ENCODE data around the gene FLNB. TPM values are rescaled to one million over a fixed set of nuclear protein-coding genes. Genes with fewer than 3 reads are reported as not detected.

The FLNB gene
- total and polyA plus RNA-seq, 2 experiments from 2014 or later = 69.4 to 172 TPM

- DNase-seq (ENCODE audit: low spot score) = no peak
- TF ChIP-seq CTCF (IDR thresholded peaks at IDR 0.05; ENCODE audit: poor library complexity) (no peak), EZH2phosphoT487 (IDR thresholded peaks at IDR 0.05; ENCODE audit: low read depth, severe bottlenecking, unreplicated experiment) (no peak), EZH2 (IDR thresholded peaks at IDR 0.05; ENCODE audit: borderline replicate concordance) (no peak)
- Histone ChIP-seq H3K4me2 (no peak overlapping the region), H3K79me2 (no peaks in the 10 kb centered on the region), H3K4me3 (no peak overlapping the region), H3K27me3 (no peaks in the 10 kb centered on the region), H3K4me1 (ENCODE audit: insufficient read depth) (peaks cover 3% of the 10 kb centered on the region), H4K20me1 (ENCODE audit: insufficient read depth, poor library complexity, severe bottlenecking) (no peaks in the 10 kb centered on the region), H3K9me2 (replicated peaks; ENCODE audit: insufficient read depth) (no peaks in the 10 kb centered on the region), H3K36me3 (replicated peaks; ENCODE audit: insufficient read depth, low read depth) (no peaks in the 10 kb centered on the region), H2AFZ (no peak overlapping the region), H3K27ac (no peak overlapping the region), H3K9me3 (ENCODE audit: low read depth) (no peaks in the 10 kb centered on the region)
- 73% methylated on average over 10 of the region's 10 CpGs for WGBS (ENCODE audit: low lambda C conversion rate, missing lambda C conversion rate)
These were observed 183.3 kb downstream of the FLNB start for GRCh38 chr3:58191361-58191991.

GRCh38 chr3:58192069-58192468 is 183.8 kb downstream of the FLNB start:
- H3K27me3 ChIP-seq = no peaks in the 10 kb centered on the region
- H3K4me3 ChIP-seq = no peak overlapping the region
- H3K9me3 ChIP-seq (ENCODE audit: low read depth) = no peaks in the 10 kb centered on the region
- H3K36me3 ChIP-seq (replicated peaks; ENCODE audit: insufficient read depth, low read depth) = no peaks in the 10 kb centered on the region
- 66% methylated on average over 5 of the region's 5 CpGs for WGBS (ENCODE audit: low lambda C conversion rate, missing lambda C conversion rate)
- H2AFZ ChIP-seq = no peak overlapping the region
- H3K27ac ChIP-seq = no peak overlapping the region
- H3K9me2 ChIP-seq (replicated peaks; ENCODE audit: insufficient read depth) = no peaks in the 10 kb centered on the region
- H3K4me1 ChIP-seq (ENCODE audit: insufficient read depth) = peaks cover 3% of the 10 kb centered on the region
- no peak overlapping the region for H3K4me2 ChIP-seq
- no peaks in the 10 kb centered on the region for H3K79me2 ChIP-seq
- H4K20me1 ChIP-seq (ENCODE audit: insufficient read depth, poor library complexity, severe bottlenecking) = no peaks in the 10 kb centered on the region
- TF ChIP-seq EZH2phosphoT487 (IDR thresholded peaks at IDR 0.05; ENCODE audit: low read depth, severe bottlenecking, unreplicated experiment) (no peak), EZH2 (IDR thresholded peaks at IDR 0.05; ENCODE audit: borderline replicate concordance) (no peak)
- DNase-seq (ENCODE audit: low spot score) = no peak

- peak overlapping the region; percentile 50 for H3K27ac ChIP-seq
- TF ChIP-seq EZH2 (IDR thresholded peaks at IDR 0.05; ENCODE audit: borderline replicate concordance) (no peak), CTCF (IDR thresholded peaks at IDR 0.05; ENCODE audit: poor library complexity) (no peak), EZH2phosphoT487 (IDR thresholded peaks at IDR 0.05; ENCODE audit: low read depth, severe bottlenecking, unreplicated experiment) (no peak)
- H3K79me2 ChIP-seq = no peaks in the 10 kb centered on the region
- H2AFZ ChIP-seq = no peak overlapping the region
- H3K27me3 ChIP-seq = no peaks in the 10 kb centered on the region
- H3K4me3 ChIP-seq = no peak overlapping the region
- H3K36me3 ChIP-seq (replicated peaks; ENCODE audit: insufficient read depth, low read depth) = no peaks in the 10 kb centered on the region
- no peaks in the 10 kb centered on the region for H3K9me2 ChIP-seq (replicated peaks; ENCODE audit: insufficient read depth)
- no peaks in the 10 kb centered on the region for H3K9me3 ChIP-seq (ENCODE audit: low read depth)
- no peak for DNase-seq (ENCODE audit: low spot score)
- 84% methylated on average over 12 of the region's 12 CpGs for WGBS (ENCODE audit: low lambda C conversion rate, missing lambda C conversion rate)
- peaks cover 3% of the 10 kb centered on the region for H3K4me1 ChIP-seq (ENCODE audit: insufficient read depth)
- H4K20me1 ChIP-seq (ENCODE audit: insufficient read depth, poor library complexity, severe bottlenecking) = no peaks in the 10 kb centered on the region
- no peak overlapping the region for H3K4me2 ChIP-seq
These were observed 185.6 kb downstream of the FLNB start for GRCh38 chr3:58193682-58194407.

GRCh38 chr3:58197588-58197987 is 189.4 kb downstream of the FLNB start:
- no peak overlapping the region for H3K4me2 ChIP-seq
- 93% methylated on average over 10 of the region's 10 CpGs for WGBS (ENCODE audit: low lambda C conversion rate, missing lambda C conversion rate)
- no peaks in the 10 kb centered on the region for H3K9me2 ChIP-seq (replicated peaks; ENCODE audit: insufficient read depth)
- H3K36me3 ChIP-seq (replicated peaks; ENCODE audit: insufficient read depth, low read depth) = no peaks in the 10 kb centered on the region
- no peaks in the 10 kb centered on the region for H3K27me3 ChIP-seq
- no peak overlapping the region for H3K4me3 ChIP-seq
- H3K79me2 ChIP-seq = no peaks in the 10 kb centered on the region
- no peaks in the 10 kb centered on the region for H4K20me1 ChIP-seq (ENCODE audit: insufficient read depth, poor library complexity, severe bottlenecking)
- H2AFZ ChIP-seq = no peak overlapping the region
- no peak for DNase-seq (ENCODE audit: low spot score)
- H3K9me3 ChIP-seq (ENCODE audit: low read depth) = no peaks in the 10 kb centered on the region
- peaks cover 10% of the 10 kb centered on the region for H3K4me1 ChIP-seq (ENCODE audit: insufficient read depth)
- no peak overlapping the region for H3K27ac ChIP-seq
- TF ChIP-seq EZH2 (IDR thresholded peaks at IDR 0.05; ENCODE audit: borderline replicate concordance) = no peak
- TF ChIP-seq EZH2phosphoT487 (IDR thresholded peaks at IDR 0.05; ENCODE audit: low read depth, severe bottlenecking, unreplicated experiment) = no peak
- TF ChIP-seq CTCF (IDR thresholded peaks at IDR 0.05; ENCODE audit: poor library complexity) = no peak

Measured in hepatocyte (in vitro differentiated cells).